K562 (cell line): Measurements from ENCODE around the gene ABCB9. TPM values are rescaled to one million over a fixed set of nuclear protein-coding genes. Genes with fewer than 3 reads are reported as not detected.

Experiments used
- ATAC-seq: fragments of 200-7000 bp; cut with Tn5 transposase; 3 replicates; pipeline ENCODE4 v1.9.1; 2020; ENCODE audit warnings: moderate library complexity
- BruUV-seq: library from RNA; stranded (reverse); fragments of 400-500 nt; replicated peaks from 2 replicates; lab custom pipeline; 2021; lab: Mats Ljungman, UMichigan
- CTCF ChIA-PET: fragments of 300-600 bp; formaldehyde crosslinking; extraction: SDS; loops from one replicate; lab custom pipeline; 2021; ENCODE audit warnings: low intra/inter-chr PET ratio; lab: Yijun Ruan, JAX
- POLR2A ChIA-PET: fragments of 300-600, 350-650 bp; sonication (Branson Sonifier 250); formaldehyde crosslinking; extraction: SDS; loops from one replicate; lab custom pipeline; 2021; ENCODE audit warnings: antibody characterized with exemption, inconsistent platforms; lab: Yijun Ruan, JAX
- DNase-seq, 4 experiments: peaks; one replicate each; pipeline versions ENCODE4 v3.0.0 to v3.0.0-alpha.2; 2011 to 2018; ENCODE audit warnings: low spot score in 3 of 4, mixed read lengths in 3 of 4; ENCODE audit errors: extremely low read depth in 1 of 4
- FAIRE-seq: peaks from 2 replicates; lab custom pipeline; 2011; peaks lifted over from hg19 to GRCh38; lab: Jason Lieb, UNC
- H2AFZ ChIP-seq: 2 replicates; pipeline ENCODE4 v1.6.0; 2011; ENCODE audit warnings: low read depth, low read length, control low read depth, inconsistent platforms
- H3K27ac ChIP-seq: fragments of 200-600 bp; 3 replicates; pipeline ENCODE4 v1.8.0; 2011; ENCODE audit warnings: low read depth, mild to moderate bottlenecking, control low read depth, inconsistent platforms, low read length, moderate library complexity, mixed read lengths; ENCODE audit errors: extremely low read depth
- H3K27me3 ChIP-seq, 2 experiments: fragments of 300-600 bp in 1 of 2; 2 replicates in 1 of 2; 3 replicates in 1 of 2; pipeline versions ENCODE4 v1.6.0 to v1.8.0; 2011; ENCODE audit warnings: inconsistent platforms in 2 of 2, low read length in 2 of 2, mild to moderate bottlenecking in 1 of 2, mixed read lengths in 1 of 2, moderate library complexity in 1 of 2; ENCODE audit not compliant: control insufficient read depth in 2 of 2, insufficient read depth in 2 of 2
- H3K36me3 ChIP-seq: fragments of 300-600 bp; 3 replicates; pipeline ENCODE4 v1.8.0; 2011; ENCODE audit warnings: mild to moderate bottlenecking, low read length, inconsistent platforms; ENCODE audit not compliant: control insufficient read depth, insufficient read depth
- H3K4me1 ChIP-seq, 2 experiments: fragments of 200-600 bp in 1 of 2; replicated peaks in 1 of 2; 2 replicates in 1 of 2; 3 replicates in 1 of 2; pipeline versions ENCODE4 v1.5.1 to v1.8.0; 2011; ENCODE audit warnings: inconsistent platforms in 2 of 2, low read length in 2 of 2, mild to moderate bottlenecking in 1 of 2, mixed read lengths in 1 of 2, moderate library complexity in 1 of 2; ENCODE audit not compliant: control insufficient read depth in 2 of 2, insufficient read depth in 2 of 2
- H3K4me2 ChIP-seq: 2 replicates; pipeline ENCODE4 v1.6.1; 2011; ENCODE audit warnings: low read length, control low read depth, inconsistent platforms, mixed read lengths; ENCODE audit not compliant: insufficient read depth
- H3K4me3 ChIP-seq: fragments of 200-600 bp; sonication (generic), shearing (Covaris generic); 2 replicates; pipeline ENCODE4 v1.5.1; 2016; ENCODE audit warnings: control low read depth, inconsistent platforms
- H3K79me2 ChIP-seq: fragments of 200-600 bp; 3 replicates; pipeline ENCODE4 v1.8.0; 2011; ENCODE audit warnings: low read length, inconsistent platforms; ENCODE audit not compliant: control insufficient read depth, insufficient read depth
- H3K9ac ChIP-seq, 2 experiments: 2 replicates each; pipeline versions ENCODE4 v1.6.0 to v1.6.1; 2011; ENCODE audit warnings: low read depth in 2 of 2, low read length in 2 of 2, control low read depth in 1 of 2, inconsistent platforms in 1 of 2, mild to moderate bottlenecking in 1 of 2, mixed read lengths in 1 of 2; ENCODE audit not compliant: insufficient read depth in 1 of 2
- H3K9me1 ChIP-seq: one replicate; pipeline ENCODE4 v1.6.0; 2011; ENCODE audit warnings: inconsistent platforms, mild to moderate bottlenecking, low read length, moderate library complexity; ENCODE audit not compliant: control insufficient read depth, insufficient read depth
- H3K9me3 ChIP-seq: replicated peaks from 2 replicates; pipeline ENCODE4 v1.5.1; 2011; ENCODE audit warnings: low read depth, low read length, inconsistent platforms; ENCODE audit not compliant: control insufficient read depth, insufficient read depth
- H4K20me1 ChIP-seq: replicated peaks from 2 replicates; pipeline ENCODE4 v1.6.1; 2011; ENCODE audit warnings: low read length, inconsistent platforms, mixed read lengths; ENCODE audit not compliant: control insufficient read depth, insufficient read depth
- BHLHE40 ChIP-seq: IDR thresholded peaks from 2 replicates; pipeline ENCODE4 v1.6.1; 2011; ENCODE audit warnings: low read length, improper control_type of control experiment
- BRD4 ChIP-seq: fragments of 200-600 bp; sonication (generic); IDR thresholded peaks from 2 replicates; pipeline ENCODE4 v1.6.1; 2017; ENCODE audit warnings: inconsistent platforms
- CBFA2T2 ChIP-seq: fragments of 450-650 bp; conservative IDR thresholded peaks from 2 replicates; pipeline ENCODE4 v1.6.1; 2017; ENCODE audit warnings: mild to moderate bottlenecking
- ELF2 ChIP-seq: fragments of 250-450 bp; sonication (Bioruptor Pico); IDR thresholded peaks from 2 replicates; pipeline ENCODE4 v1.5.0; 2021; ENCODE audit warnings: mild to moderate bottlenecking
- KLF1 ChIP-seq: fragments of 450-650 bp; IDR thresholded peaks from 2 replicates; pipeline ENCODE4 v1.6.1; 2016; ENCODE audit warnings: missing genetic modification characterization, missing compliant biosample characterization
- MEIS2 ChIP-seq: fragments of 450-650 bp; IDR thresholded peaks from 2 replicates; pipeline ENCODE4 v1.6.1; 2014; ENCODE audit warnings: mild to moderate bottlenecking; ENCODE audit not compliant: partially characterized antibody
- POLR2AphosphoS5 ChIP-seq: IDR thresholded peaks from 2 replicates; pipeline ENCODE4 v1.6.1; 2011; ENCODE audit warnings: mild to moderate bottlenecking, low read depth, low read length, moderate library complexity; ENCODE audit not compliant: control insufficient read depth, insufficient read depth
- POU5F1 ChIP-seq: fragments of 150-350 bp; IDR thresholded peaks from 2 replicates; pipeline ENCODE4 v1.6.1; 2014; ENCODE audit warnings: borderline replicate concordance, low read length, low read depth, mild to moderate bottlenecking; ENCODE audit not compliant: partially characterized antibody
- SMARCE1 ChIP-seq: fragments of 450-650 bp; IDR thresholded peaks from 2 replicates; pipeline ENCODE4 v1.7.1; 2016; ENCODE audit warnings: mild to moderate bottlenecking
- SMC3 ChIP-seq: conservative IDR thresholded peaks from 2 replicates; pipeline ENCODE4 v1.6.1; 2011; ENCODE audit warnings: low read depth, low read length, improper control_type of control experiment; ENCODE audit not compliant: insufficient read depth
- ZFP36 ChIP-seq: fragments of 150-350 bp; IDR thresholded peaks from 2 replicates; pipeline ENCODE4 v1.6.1; 2018; ENCODE audit warnings: low read length, low read depth; ENCODE audit not compliant: partially characterized antibody
- ZNF766 ChIP-seq: fragments of 200-800 bp; sonication (Bioruptor generic); conservative IDR thresholded peaks from 2 replicates; pipeline ENCODE4 v1.6.1; 2016; ENCODE audit warnings: missing genetic modification characterization, missing compliant biosample characterization
- WGBS: fragments of 100-300 bp; shearing (Covaris generic); methylation state at CpG from one replicate; pipeline ENCODE4 v1.1.6; 2016; ENCODE audit warnings: low coverage, mixed read lengths; ENCODE audit not compliant: insufficient coverage; ENCODE audit errors: missing lambda C conversion rate; 5-methylcytosine and 5-hydroxymethylcytosine counted together
- in situ Hi-C: fragments of 300-500 bp; cut with MboI; formaldehyde crosslinking; loops from 4 replicates; pipeline ENCODE4 v1.15.0; 2018; ENCODE audit warnings: inconsistent platforms, mixed read lengths
- intact Hi-C: fragments of 100-400 bp; cut with micrococcal nuclease; formaldehyde crosslinking; loops from 2 replicates; pipeline ENCODE4 v1.14.2; 2022
- polyA plus RNA-seq, 8 experiments: library from polyadenylated mRNA; depleted of rRNA in 4 of 8; stranded (reverse) in 5 of 8; unstranded in 3 of 8; fragments of >200 nt; fragmentation: Nextera tagmentation in 2 of 8; fragmentation: Illumina TruSeq in 1 of 8; extraction: Ambion mirVana in 2 of 8; extraction: Trizol in 1 of 8; gene quantifications; 2 replicates each; pipeline versions ENCODE4 v1.2.1 to v1.2.3, GENCODE V29; 2011 to 2014; ENCODE audit warnings: inconsistent platforms in 1 of 8, missing spikeins in 1 of 8
- total RNA-seq, 7 experiments: library from RNA; depleted of rRNA in 6 of 7; stranded (reverse); fragments of >200 nt in 6 of 7; fragmentation: Illumina TruSeq in 2 of 7; extraction: Trizol in 2 of 7; gene quantifications; 2 replicates each; pipeline versions ENCODE4 v1.2.1 to v1.2.3, GENCODE V29; 2011 to 2021; ENCODE audit warnings: low replicate concordance in 1 of 7
- TF ChIP-seq, protein P1 (sequence below): sonication (generic); formaldehyde crosslinking; IDR thresholded peaks from 2 replicates; pipeline ENCODE4 v1.8.0; 2022; ENCODE audit warnings: missing genetic modification reagents, mild to moderate bottlenecking, moderate library complexity, borderline replicate concordance
- TF ChIP-seq, protein P2 (sequence below), 2 experiments: IDR thresholded peaks; 2 replicates each; pipeline ENCODE4 v1.6.1; 2011; ENCODE audit warnings: borderline replicate concordance in 1 of 2, control low read depth in 1 of 2, low read depth in 1 of 2, low read length in 1 of 2, mild to moderate bottlenecking in 1 of 2, mixed read lengths in 1 of 2, moderate library complexity in 1 of 2; ENCODE audit not compliant: insufficient read depth in 1 of 2, insufficient read length in 1 of 2, poor library complexity in 1 of 2, severe bottlenecking in 1 of 2; ENCODE audit errors: extremely low read depth in 1 of 2
- TF ChIP-seq, protein P3 (sequence below): sonication (generic); formaldehyde crosslinking; IDR thresholded peaks from 2 replicates; pipeline ENCODE4 v1.5.0; 2020; ENCODE audit warnings: missing genetic modification reagents

ABCB9 gene
- total and polyA plus RNA-seq, 9 of the 15 experiments (the other 6 are each of a cell fraction or from before 2014, with no cell fraction given): 0.20 to 12.6 (median 6.2) TPM

DNA sequence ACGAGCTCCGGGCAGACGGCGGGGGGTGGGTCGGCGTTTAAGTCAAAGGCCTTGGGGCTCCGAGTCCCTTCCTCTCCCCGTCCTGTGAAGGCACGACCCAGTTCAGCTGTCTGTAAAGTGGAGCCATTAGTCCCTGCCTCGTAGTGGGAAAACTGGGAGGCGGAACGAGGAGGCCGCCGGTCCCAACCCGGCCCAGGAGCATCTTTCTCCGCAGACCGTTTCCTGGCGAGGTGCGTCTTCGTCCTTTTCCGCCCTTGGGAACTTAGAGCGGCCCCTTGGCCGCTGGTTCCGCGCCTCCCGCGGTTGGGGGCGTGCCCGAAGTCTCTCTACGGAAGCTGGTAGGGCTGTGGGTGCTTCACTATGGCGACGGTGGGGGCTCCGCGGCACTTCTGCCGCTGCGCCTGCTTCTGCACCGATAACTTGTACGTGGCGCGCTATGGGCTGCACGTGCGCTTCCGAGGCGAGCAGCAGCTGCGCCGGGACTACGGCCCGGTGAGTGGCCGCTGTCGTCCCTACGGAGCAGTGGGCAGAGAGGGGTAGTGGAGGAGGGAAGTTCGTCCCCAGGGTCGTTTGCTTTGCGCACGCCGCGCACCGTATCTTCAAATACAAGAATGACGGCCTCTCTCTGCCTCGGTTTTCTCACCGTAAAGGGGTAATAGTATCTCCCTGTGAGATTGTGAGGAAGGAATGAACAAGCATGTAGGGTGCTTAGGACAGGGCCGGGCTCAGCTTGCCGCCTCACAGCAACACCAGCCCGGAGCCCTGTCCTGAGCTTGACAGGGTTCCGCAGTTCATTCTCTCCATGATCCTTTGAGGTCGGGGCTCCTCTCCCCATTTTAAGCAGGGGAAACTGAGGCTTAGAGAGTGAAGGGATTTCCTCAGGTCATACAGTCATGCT lies 8.9 kb upstream of the ABCB9 start, which contains the start of gene OGFOD2 (continued):
- peak; percentile 8 for TF ChIP-seq ZFP36
- TF ChIP-seq BRD4: peak; percentile 93; the same call in 1 of the 2 replicates
- peak; percentile 14; the same call in 1 of the 2 replicates for TF ChIP-seq KLF1 (tag)
- TF ChIP-seq, protein P1, sequence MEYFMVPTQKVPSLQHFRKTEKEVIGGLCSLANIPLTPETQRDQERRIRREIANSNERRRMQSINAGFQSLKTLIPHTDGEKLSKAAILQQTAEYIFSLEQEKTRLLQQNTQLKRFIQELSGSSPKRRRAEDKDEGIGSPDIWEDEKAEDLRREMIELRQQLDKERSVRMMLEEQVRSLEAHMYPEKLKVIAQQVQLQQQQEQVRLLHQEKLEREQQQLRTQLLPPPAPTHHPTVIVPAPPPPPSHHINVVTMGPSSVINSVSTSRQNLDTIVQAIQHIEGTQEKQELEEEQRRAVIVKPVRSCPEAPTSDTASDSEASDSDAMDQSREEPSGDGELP (CRISPR knock-in tag): peak; percentile 62; the same call in 1 of the 2 replicates
- TF ChIP-seq CBFA2T2: peak; percentile 10; the same call in 1 of the 2 replicates

DNA sequence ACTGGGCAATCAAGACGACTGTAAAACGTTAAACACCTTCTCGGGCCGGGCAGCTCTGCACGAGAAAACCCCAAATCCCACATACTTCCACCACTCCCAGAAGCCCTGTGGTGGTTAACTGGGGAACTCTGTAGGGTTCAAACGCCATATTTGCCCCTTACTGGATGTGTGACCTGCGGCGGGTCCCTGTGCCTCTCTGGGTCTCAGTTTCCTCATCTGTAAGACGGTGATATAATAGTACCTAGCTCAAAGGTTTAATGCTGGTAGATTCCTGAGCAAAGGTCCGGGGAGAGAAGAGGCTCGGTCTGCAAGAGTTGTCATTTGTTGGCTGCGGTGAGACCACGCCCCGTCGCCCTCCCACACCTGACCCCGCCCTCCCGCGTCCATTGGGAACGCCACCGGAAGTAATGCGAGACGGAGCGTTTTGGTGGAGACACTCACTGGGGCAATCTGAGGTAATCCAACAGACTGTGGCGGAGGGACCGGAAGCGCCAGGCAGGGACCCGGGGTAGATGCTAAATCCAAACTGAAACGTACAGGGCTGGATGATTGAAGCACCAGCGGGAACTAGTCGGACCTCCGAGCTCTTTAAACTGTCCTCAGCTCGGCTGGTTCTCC lies 8.1 kb upstream of the ABCB9 start:
- ChIA-PET POLR2A (interaction anchor here (0.7 to 3.2 kb wide), 9 partner anchors 10 to 259 kb away, joined by 3 to 22 read pairs (median 4); partner anchors contain the start of genes DENR, MPHOSPH9 and MTRFR), CTCF (no interaction called here)
- peak overlapping the region; percentile 100 for H3K4me2 ChIP-seq
- peak overlapping the region; percentile 97 for H3K27ac ChIP-seq
- peak; percentile 86 to 99 (median 89) for DNase-seq
- 0% methylated on average over 30 of the region's 32 CpGs for WGBS
- H3K4me3 ChIP-seq: peak overlapping the region; percentile 66
- peaks cover 11 to 38% of the 10 kb centered on the region in 2 experiments for H3K4me1 ChIP-seq
- H2AFZ ChIP-seq: peak overlapping the region; percentile 98
- in situ Hi-C loops (no loop called here), intact Hi-C loops (no loop called here)
- H3K36me3 ChIP-seq: peaks cover 32% of the 10 kb centered on the region; the same call in 2 of the 3 replicates
- H3K27me3 ChIP-seq: no peaks in the 10 kb centered on the region
- H3K79me2 ChIP-seq: peaks cover 28% of the 10 kb centered on the region
- BruUV-seq: TSS peak; percentile 89
- no peaks in the 10 kb centered on the region for H3K9me1 ChIP-seq
- no peaks in the 10 kb centered on the region; the same call in 1 of the 2 replicates for H4K20me1 ChIP-seq
- H3K9ac ChIP-seq: peak overlapping the region; percentile 94 to 98
- ATAC-seq: peak; percentile 82
- H3K9me3 ChIP-seq: no peaks in the 10 kb centered on the region
- FAIRE-seq: peak; percentile 98
- TF ChIP-seq, protein P2, sequence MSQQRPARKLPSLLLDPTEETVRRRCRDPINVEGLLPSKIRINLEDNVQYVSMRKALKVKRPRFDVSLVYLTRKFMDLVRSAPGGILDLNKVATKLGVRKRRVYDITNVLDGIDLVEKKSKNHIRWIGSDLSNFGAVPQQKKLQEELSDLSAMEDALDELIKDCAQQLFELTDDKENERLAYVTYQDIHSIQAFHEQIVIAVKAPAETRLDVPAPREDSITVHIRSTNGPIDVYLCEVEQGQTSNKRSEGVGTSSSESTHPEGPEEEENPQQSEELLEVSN (IDR thresholded peaks at IDR 0.05; ENCODE audit: borderline replicate concordance in 1 of 2, extremely low read depth in 1 of 2, insufficient read depth in 1 of 2, insufficient read length in 1 of 2, low read depth in 1 of 2, low read length in 1 of 2, poor library complexity in 1 of 2, severe bottlenecking in 1 of 2): no peak
- TF ChIP-seq BHLHE40 (no peak), POLR2AphosphoS5 (0 out of 2 replicates have a peak, but pooled peaks have one; percentile 48), SMC3 (no peak), ELF2 (CRISPR knock-in tag) (no peak), POU5F1 (no peak), ZNF766 (CRISPR knock-in tag) (peak; percentile 37; the same call in 1 of the 2 replicates), SMARCE1 (no peak), MEIS2 (peak; percentile 19)
- TF ChIP-seq, protein P3, sequence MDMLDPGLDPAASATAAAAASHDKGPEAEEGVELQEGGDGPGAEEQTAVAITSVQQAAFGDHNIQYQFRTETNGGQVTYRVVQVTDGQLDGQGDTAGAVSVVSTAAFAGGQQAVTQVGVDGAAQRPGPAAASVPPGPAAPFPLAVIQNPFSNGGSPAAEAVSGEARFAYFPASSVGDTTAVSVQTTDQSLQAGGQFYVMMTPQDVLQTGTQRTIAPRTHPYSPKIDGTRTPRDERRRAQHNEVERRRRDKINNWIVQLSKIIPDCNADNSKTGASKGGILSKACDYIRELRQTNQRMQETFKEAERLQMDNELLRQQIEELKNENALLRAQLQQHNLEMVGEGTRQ (CRISPR knock-in tag): peak; percentile 37; the same call in 1 of the 2 replicates
